ENCODE results near the gene USP51.
"Not testable (repeated sequence)": the region's sequence is repeated elsewhere in the genome, so short reads cannot be mapped to it uniquely, and the experiment has no call there.

USP51 gene

DNA sequence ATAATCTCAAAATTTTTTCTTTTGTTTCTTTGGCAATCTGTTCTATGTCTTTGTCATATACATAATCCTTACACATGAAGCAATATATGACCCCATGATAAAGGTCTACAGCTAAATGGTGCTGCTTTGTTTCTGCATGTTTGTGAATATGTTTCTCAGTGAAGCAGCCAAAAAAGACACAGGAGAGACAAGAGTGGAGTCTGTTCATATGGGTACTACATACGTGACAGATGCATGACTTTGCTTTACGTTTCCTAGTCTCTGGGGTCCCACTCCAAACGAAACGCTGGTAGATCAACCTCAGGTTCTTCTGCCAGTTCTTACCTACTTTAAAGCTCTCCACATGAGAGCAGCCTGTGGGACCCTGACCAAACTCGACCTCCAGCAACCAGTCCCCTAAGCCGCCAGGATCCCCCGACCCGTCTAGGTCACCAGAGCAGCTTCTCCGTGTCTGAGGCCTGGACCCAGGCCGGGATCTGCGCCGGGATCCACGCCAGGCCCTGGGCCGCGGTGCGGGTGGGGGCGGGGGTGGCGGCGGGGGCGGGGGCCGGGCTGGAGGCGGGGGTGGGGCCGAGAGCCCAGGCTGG lies 1.5 kb downstream of the USP51 start:
- Mint-ChIP-seq H3K4me1 (peaks cover 11% of the 10 kb centered on the region), H3K9me3 (no peaks in the 10 kb centered on the region), H3K36me3 (no peaks in the 10 kb centered on the region), H3K4me3 (peak overlapping the region; percentile 94), H3K27me3 (no peaks in the 10 kb centered on the region), H3K27ac (peak overlapping the region; percentile 92)
- peak; percentile 2 for ATAC-seq (ENCODE audit: low read depth)
- no peak for DNase-seq (ENCODE audit: low spot score in 2 of 2)

DNA sequence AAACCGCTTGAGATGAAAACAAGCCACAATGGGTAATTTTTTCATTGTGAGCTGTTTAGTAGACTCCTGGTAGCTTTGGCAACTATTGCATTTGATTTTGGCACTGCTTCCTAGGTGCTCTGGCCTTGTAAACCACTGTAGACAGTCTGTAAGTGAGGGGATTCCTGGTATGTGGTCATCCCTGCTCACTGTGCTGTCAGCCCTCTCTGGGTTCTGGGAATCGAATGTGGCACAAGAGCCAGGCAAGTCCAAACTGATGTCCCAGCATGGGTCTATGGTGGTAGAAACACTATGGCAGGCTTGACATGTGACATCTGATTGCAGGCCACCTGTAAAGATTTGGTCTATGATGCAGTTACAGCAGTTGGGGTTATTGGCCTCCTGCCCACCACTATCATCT lies 2.5 kb downstream of the USP51 start:
- H3K4me1 Mint-ChIP-seq, result peaks cover 11% of the 10 kb centered on the region
- H3K27me3 Mint-ChIP-seq, result no peaks in the 10 kb centered on the region
- no peaks in the 10 kb centered on the region for H3K36me3 Mint-ChIP-seq
- no peak for ATAC-seq (ENCODE audit: low read depth)
- H3K27ac Mint-ChIP-seq, result no peak overlapping the region
- DNase-seq (ENCODE audit: low spot score in 2 of 2), result peak in 1 of 2 donors; percentile 3
- H3K4me3 Mint-ChIP-seq, result no peak overlapping the region
- H3K9me3 Mint-ChIP-seq, result no peaks in the 10 kb centered on the region

DNA sequence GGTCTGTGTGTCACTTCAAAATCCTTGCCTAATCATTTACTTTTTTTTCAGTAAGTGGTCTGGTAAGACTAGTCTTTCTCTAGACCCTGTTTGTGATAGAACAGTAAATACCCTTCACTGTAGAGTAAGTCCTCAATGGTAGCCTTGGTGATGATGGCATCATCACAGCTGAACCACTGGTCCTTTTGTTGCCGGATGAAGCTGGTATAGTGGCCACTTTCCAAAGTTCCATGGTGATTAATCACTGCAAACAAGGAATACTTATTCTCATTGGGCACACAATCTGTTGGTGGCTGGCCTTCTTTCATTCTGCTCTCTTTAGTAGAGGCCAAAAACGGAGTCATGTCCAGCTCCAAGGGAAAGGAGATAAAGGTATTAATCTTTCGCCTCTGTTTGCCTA lies 2.9 kb downstream of the USP51 start:
- Mint-ChIP-seq H3K4me1 (peaks cover 11% of the 10 kb centered on the region), H3K27ac (no peak overlapping the region), H3K9me3 (no peaks in the 10 kb centered on the region), H3K36me3 (no peaks in the 10 kb centered on the region), H3K4me3 (no peak overlapping the region), H3K27me3 (no peaks in the 10 kb centered on the region)
- DNase-seq (ENCODE audit: low spot score in 2 of 2) (peak in 1 of 2 donors; percentile 2), ATAC-seq (ENCODE audit: low read depth) (no peak)

DNA sequence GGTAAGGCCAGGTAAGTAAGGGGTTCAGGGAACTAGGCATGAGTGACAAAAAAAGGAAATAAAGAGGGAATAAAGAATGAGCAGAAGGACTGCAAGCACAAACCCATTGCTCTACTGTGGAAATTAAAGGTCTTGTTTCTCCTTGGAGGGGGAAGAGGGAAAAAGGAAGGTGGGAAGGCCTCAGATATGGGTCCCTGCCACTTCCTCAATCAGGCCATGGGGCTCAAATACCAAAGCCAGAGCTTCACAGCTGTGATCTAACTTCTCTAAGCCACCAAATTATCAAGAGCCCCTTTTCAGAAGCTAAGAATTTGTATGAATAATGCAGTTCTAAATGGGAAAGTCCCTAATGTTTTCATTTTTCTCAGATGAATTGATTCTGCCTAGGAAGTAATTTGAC lies 4.7 kb downstream of the USP51 start:
- DNase-seq (ENCODE audit: low spot score in 2 of 2) (no peak), ATAC-seq (ENCODE audit: low read depth) (no peak)
- Mint-ChIP-seq H3K27ac (no peak overlapping the region), H3K4me3 (no peak overlapping the region), H3K36me3 (no peaks in the 10 kb centered on the region), H3K9me3 (no peaks in the 10 kb centered on the region), H3K27me3 (no peaks in the 10 kb centered on the region), H3K4me1 (peaks cover 11% of the 10 kb centered on the region)

DNA sequence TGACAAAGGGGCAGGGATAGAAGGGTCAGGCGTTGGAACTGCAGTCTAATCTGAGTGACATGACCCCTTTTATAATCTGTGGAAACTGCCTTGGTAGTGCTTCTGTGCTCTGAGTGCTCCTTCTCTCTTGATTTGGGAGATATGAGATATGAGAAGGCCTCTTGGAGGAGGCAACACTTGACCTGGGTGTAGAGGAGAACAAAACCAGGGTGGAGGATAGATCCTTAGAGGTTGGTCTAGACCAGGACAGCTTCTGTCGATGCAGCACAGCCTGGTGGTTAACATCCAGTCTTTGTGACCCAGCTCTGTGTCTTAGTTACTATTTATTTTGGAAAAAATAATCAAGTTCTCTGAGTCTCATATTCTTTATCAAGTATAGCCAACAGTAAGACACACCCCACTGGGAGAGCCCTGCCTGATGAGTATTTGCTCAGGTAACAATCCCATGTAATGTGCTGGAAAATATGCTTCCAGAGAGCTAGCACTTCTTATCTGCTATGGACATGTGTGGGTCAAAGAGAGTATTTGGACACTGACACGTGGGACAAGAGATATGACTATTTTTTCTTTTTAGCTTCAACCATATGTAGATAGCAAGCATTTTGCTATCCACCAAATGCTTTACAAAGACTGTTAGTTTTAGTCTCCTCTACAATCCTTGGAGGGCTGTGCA lies 9.1 kb downstream of the USP51 start:
- Mint-ChIP-seq H3K27me3 (no peaks in the 10 kb centered on the region), H3K4me1 (no peaks in the 10 kb centered on the region), H3K36me3 (no peaks in the 10 kb centered on the region), H3K9me3 (no peaks in the 10 kb centered on the region), H3K4me3 (no peak overlapping the region), H3K27ac (no peak overlapping the region)
- ATAC-seq (ENCODE audit: low read depth), result no peak
- no peak for DNase-seq (ENCODE audit: low spot score in 2 of 2)

DNA sequence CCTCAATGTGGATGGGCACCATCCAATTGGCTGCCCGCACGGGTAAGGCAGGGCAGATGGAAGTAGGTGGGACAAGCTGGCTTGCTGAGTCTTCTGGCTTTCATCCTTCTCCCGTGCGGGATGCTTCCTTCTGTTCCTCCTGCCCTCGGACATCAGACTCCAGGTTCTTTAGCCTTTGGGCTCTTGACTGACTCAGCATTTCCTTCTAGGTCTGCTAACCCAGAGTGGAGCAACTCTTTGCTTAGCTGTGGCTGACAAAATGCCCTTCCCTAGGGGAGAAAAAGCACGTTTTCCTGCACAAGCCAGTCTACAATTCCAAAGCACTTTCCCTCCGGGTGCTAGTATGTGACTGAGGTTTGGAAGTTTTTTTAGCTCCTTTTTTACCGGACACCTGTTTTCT lies 9.7 kb downstream of the USP51 start:
- H3K9me3 Mint-ChIP-seq; H3K4me3 Mint-ChIP-seq; H3K27me3 Mint-ChIP-seq; H3K4me1 Mint-ChIP-seq; H3K36me3 Mint-ChIP-seq; ATAC-seq (ENCODE audit: low read depth); H3K27ac Mint-ChIP-seq; DNase-seq (ENCODE audit: low spot score in 2 of 2): not testable (repeated sequence)

DNA sequence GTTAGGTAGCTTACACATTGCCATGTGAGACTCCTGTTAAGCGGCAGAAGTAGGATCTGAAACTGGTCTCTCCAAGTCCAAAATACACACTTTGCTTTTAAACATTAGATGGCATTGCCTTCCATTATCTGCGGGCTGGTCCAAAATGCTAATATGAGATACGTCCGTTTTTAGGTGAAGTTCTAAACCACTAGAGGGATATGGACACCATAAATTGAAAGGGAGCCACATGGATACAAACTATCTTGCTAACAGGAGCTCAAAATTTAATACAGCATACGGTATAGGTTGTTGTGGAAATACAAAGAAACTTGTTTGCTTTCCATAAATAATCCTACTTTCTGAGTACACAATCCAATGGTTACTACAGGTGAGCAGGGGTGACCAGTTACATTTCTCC lies 23.9 kb downstream of the USP51 start:
- not testable (repeated sequence) for H3K4me3 Mint-ChIP-seq; H3K36me3 Mint-ChIP-seq; ATAC-seq (ENCODE audit: low read depth); H3K9me3 Mint-ChIP-seq; H3K27me3 Mint-ChIP-seq; H3K27ac Mint-ChIP-seq; H3K4me1 Mint-ChIP-seq; DNase-seq (ENCODE audit: low spot score in 2 of 2)

DNA sequence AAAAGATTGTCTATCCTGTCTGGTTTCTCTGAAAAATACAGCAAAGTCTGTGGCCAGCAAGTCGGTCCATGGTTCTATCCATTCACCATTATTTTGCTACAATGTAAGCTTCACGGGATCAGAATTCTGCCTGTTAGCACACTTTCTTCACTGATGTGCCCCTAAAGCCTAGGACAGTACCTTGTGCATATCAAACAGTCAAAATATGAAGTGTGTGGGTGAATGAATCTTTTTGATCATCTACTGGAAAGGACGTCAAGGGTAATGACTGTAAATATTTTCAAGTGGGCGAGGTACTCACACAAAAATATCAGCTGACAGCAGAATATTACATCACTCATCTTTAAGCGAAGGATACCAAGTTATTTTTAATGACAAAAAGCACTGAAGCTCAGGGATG lies 24.5 kb downstream of the USP51 start:
- not testable (repeated sequence) for DNase-seq (ENCODE audit: low spot score in 2 of 2); H3K9me3 Mint-ChIP-seq; H3K4me1 Mint-ChIP-seq; H3K27ac Mint-ChIP-seq; H3K4me3 Mint-ChIP-seq; H3K27me3 Mint-ChIP-seq; H3K36me3 Mint-ChIP-seq; ATAC-seq (ENCODE audit: low read depth)

DNA sequence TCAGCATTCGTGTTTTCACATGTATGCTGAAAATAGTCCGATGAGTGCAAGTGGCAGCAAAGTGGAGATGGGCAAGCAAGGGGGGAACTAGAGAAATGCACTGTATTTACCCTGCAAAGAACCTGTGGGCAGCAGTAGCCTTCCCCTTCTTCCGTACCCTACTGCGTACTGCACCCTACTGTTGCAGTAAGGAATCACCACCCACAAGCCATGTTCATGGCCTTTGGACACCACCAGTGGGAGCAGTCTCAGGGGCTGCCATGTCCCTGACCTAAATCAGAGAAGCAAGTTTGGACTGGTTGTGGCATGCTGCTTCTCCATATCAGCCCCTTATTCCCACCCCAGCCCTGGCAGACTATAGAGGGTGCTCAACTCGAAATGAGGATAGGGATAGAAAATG lies 25.6 kb downstream of the USP51 start:
- H3K9me3 Mint-ChIP-seq; DNase-seq (ENCODE audit: low spot score in 2 of 2); H3K27me3 Mint-ChIP-seq; H3K4me1 Mint-ChIP-seq; H3K27ac Mint-ChIP-seq; H3K4me3 Mint-ChIP-seq; ATAC-seq (ENCODE audit: low read depth); H3K36me3 Mint-ChIP-seq: not testable (repeated sequence)

DNA sequence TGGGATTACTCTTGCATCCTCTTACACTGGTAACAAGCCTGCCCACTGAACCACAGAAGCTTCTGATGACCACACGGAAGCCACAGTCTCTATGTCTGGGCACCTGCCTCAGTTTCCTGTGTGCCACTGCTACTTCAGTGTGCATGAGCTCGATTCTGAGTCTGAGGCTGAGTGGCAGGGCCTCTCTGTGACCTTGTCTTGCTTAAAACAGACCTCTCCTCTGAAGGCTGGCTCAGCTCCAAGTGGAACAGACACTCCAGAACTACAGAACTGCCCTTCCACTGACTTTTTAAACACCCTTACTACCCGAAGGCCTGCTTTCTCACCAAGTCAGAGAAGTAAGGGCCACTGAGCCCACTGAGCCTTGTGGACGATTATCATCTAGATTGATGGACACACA lies 29.7 kb downstream of the USP51 start:
- H3K4me1 Mint-ChIP-seq; ATAC-seq (ENCODE audit: low read depth); H3K36me3 Mint-ChIP-seq; DNase-seq (ENCODE audit: low spot score in 2 of 2); H3K9me3 Mint-ChIP-seq; H3K27ac Mint-ChIP-seq; H3K27me3 Mint-ChIP-seq; H3K4me3 Mint-ChIP-seq: not testable (repeated sequence)

DNA sequence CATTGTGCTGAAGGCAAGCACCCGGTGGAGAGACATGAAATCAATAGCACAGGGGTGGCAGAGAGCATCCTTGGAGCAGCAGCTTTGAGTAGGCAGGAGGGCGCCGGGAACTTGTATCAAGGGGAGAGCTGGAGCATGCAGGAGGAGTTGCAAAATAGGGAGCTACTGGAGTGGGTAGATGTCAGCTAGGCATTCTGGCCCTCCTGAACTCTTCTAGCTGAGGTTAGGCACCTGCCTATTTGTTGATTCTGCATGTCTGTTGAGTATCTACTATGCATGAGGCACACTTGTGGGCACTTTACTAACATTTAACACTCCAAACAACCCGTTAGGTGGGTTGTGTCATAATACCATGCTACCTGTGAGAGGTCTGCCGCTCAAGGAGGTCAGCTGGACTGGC lies 30.2 kb downstream of the USP51 start:
- not testable (repeated sequence) for H3K27ac Mint-ChIP-seq; H3K27me3 Mint-ChIP-seq; ATAC-seq (ENCODE audit: low read depth); H3K36me3 Mint-ChIP-seq; H3K9me3 Mint-ChIP-seq; H3K4me3 Mint-ChIP-seq; H3K4me1 Mint-ChIP-seq; DNase-seq (ENCODE audit: low spot score in 2 of 2)

DNA sequence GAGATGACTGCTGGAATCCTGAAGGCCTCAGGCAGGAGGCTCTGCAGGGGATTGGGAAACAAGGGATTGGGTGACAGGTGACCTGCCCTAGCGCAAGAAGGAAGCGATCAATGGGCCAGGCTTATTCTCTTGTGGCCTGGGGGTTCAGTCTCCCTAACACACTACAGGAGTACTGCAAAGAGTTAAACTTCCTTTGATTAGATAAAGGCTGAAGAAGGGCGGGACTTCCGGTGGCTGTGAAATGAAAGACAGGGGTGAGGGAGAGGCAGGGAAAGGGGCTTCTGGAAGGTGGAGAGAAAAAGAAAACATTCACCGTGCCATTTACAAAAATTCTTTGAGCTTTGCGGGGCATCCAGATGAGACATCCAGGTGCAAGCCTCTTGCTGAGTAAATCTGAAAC lies 33.9 kb downstream of the USP51 start:
- H3K4me1 Mint-ChIP-seq, result peaks cover 12% of the 10 kb centered on the region
- not testable (repeated sequence) for H3K36me3 Mint-ChIP-seq; ATAC-seq (ENCODE audit: low read depth); DNase-seq (ENCODE audit: low spot score in 2 of 2); H3K27ac Mint-ChIP-seq; H3K27me3 Mint-ChIP-seq; H3K9me3 Mint-ChIP-seq; H3K4me3 Mint-ChIP-seq

DNA sequence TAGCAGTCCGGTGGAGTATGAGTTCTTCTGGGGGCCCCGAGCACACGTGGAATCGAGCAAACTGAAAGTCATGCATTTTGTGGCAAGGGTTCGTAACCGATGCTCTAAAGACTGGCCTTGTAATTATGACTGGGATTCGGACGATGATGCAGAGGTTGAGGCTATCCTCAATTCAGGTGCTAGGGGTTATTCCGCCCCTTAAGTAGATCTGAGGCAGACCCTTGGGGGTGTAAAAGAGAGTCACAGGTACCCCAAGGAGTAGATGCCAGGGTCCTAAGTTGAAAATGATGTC lies 36.9 kb downstream of the USP51 start:
- DNase-seq (ENCODE audit: low spot score in 2 of 2) (no peak), ATAC-seq (ENCODE audit: low read depth) (no peak)
- peak overlapping the region; percentile 82 for H3K27ac Mint-ChIP-seq
- H3K4me1 Mint-ChIP-seq, result peaks cover 12% of the 10 kb centered on the region
- no peaks in the 10 kb centered on the region for H3K27me3 Mint-ChIP-seq
- H3K36me3 Mint-ChIP-seq, result no peaks in the 10 kb centered on the region
- H3K4me3 Mint-ChIP-seq, result peak overlapping the region; percentile 91
- H3K9me3 Mint-ChIP-seq, result no peaks in the 10 kb centered on the region

DNA sequence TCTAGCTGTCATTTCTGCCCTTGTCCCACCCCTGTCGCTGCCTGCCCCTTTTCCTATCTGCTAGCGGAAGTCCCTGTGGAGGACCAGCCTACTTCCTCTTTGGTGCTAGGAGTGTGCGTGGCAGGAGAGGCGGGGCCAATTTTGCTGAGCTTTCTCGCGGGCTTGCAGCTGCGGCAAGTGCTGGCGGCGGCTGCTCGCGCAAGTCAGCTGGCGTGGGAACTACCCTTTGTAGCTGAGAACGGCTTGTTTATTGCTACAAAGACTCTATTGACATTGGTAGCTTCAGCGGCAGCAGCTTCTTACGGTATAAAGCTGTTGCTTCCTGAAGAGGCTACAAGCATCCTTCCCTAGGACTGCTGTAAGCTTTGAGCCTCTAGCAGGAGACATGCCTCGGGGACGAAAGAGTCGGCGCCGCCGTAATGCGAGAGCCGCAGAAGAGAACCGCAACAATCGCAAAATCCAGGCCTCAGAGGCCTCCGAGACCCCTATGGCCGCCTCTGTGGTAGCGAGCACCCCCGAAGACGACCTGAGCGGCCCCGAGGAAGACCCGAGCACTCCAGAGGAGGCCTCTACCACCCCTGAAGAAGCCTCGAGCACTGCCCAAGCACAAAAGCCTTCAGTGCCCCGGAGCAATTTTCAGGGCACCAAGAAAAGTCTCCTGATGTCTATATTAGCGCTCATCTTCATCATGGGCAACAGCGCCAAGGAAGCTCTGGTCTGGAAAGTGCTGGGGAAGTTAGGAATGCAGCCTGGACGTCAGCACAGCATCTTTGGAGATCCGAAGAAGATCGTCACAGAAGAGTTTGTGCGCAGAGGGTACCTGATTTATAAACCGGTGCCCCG lies 37.4 kb downstream of the USP51 start, which contains the start of gene MAGEH1:
Gene MAGEH1 (plus strand): TSS at position 138 of the 843 bp plus-strand sequence. CDS start 248 bp downstream, at position 386.
- Mint-ChIP-seq H3K9me3 (no peaks in the 10 kb centered on the region), H3K36me3 (no peaks in the 10 kb centered on the region), H3K27me3 (no peaks in the 10 kb centered on the region), H3K4me1 (peaks cover 12% of the 10 kb centered on the region), H3K4me3 (peak within 1 kb of the TSS; percentile 91), H3K27ac (peak within 1 kb of the TSS; percentile 82)
- peak; percentile 40 to 68 for DNase-seq (ENCODE audit: low spot score in 2 of 2)
- peak; percentile 93 for ATAC-seq (ENCODE audit: low read depth)
